GM23338 (cell line): ENCODE measurements around the gene DMKN. TPM values are rescaled to one million over a fixed set of nuclear protein-coding genes. Genes with fewer than 3 reads are reported as not detected.

Experiments used
- ATAC-seq: fragments of 200-7000 bp; cut with Tn5 transposase; 3 replicates; pipeline ENCODE4 v1.9.1; 2020
- DNase-seq: peaks from one replicate; pipeline ENCODE4 v3.0.0-alpha.2; 2015; ENCODE audit warnings: low spot score
- H2AFZ ChIP-seq: fragments of 200-600 bp; sonication (generic); 2 replicates; pipeline ENCODE4 v1.8.0; 2016; ENCODE audit warnings: antibody characterized with exemption, mild to moderate bottlenecking, moderate library complexity
- H3F3A ChIP-seq: fragments of 200-600 bp; sonication (generic); replicated peaks from 2 replicates; pipeline ENCODE4 v1.8.0; 2017; ENCODE audit warnings: antibody characterized with exemption, mixed run types, low read depth
- H3K27ac ChIP-seq: fragments of 200-600 bp; sonication (generic); 2 replicates; pipeline ENCODE4 v1.6.1; 2016; ENCODE audit warnings: low read depth
- H3K27me3 ChIP-seq: fragments of 200-600 bp; sonication (generic); 2 replicates; pipeline ENCODE4 v1.8.0; 2016; ENCODE audit warnings: mild to moderate bottlenecking, mixed run types, moderate library complexity; ENCODE audit not compliant: insufficient read depth
- H3K36me3 ChIP-seq: fragments of 200-600 bp; sonication (generic); 2 replicates; pipeline ENCODE4 v1.8.0; 2016; ENCODE audit warnings: mild to moderate bottlenecking; ENCODE audit not compliant: insufficient read depth
- H3K4me1 ChIP-seq: fragments of 200-600 bp; sonication (generic); 2 replicates; pipeline ENCODE4 v1.8.0; 2016; ENCODE audit warnings: mild to moderate bottlenecking, moderate library complexity; ENCODE audit not compliant: insufficient read depth
- H3K4me2 ChIP-seq: fragments of 200-600 bp; sonication (generic); 2 replicates; pipeline ENCODE4 v1.7.1; 2017; ENCODE audit warnings: mixed run types
- H3K4me3 ChIP-seq: fragments of 200-600 bp; sonication (generic); 2 replicates; pipeline ENCODE4 v1.6.1; 2016; ENCODE audit warnings: mixed run types
- H3K79me2 ChIP-seq: fragments of 200-600 bp; sonication (generic); replicated peaks from 2 replicates; pipeline ENCODE4 v1.8.0; 2017; ENCODE audit warnings: mild to moderate bottlenecking; ENCODE audit not compliant: insufficient read depth
- H3K9me2 ChIP-seq: fragments of 200-600 bp; sonication (generic); 2 replicates; pipeline ENCODE4 v1.8.0; 2017; ENCODE audit not compliant: insufficient read depth
- H4K20me1 ChIP-seq: fragments of 200-600 bp; sonication (generic); replicated peaks from 2 replicates; pipeline ENCODE4 v1.8.0; 2017; ENCODE audit warnings: mild to moderate bottlenecking; ENCODE audit not compliant: insufficient read depth
- H3K27ac Mint-ChIP-seq: 2 replicates; pipeline ENCODE4 v1.8.0; 2020; ENCODE audit warnings: inconsistent platforms, mild to moderate bottlenecking, moderate library complexity, mixed read lengths
- H3K27me3 Mint-ChIP-seq: 3 replicates; pipeline ENCODE4 v1.8.0; 2022; ENCODE audit warnings: low read depth, mild to moderate bottlenecking, moderate library complexity, mixed read lengths, inconsistent platforms; ENCODE audit not compliant: insufficient read depth, poor library complexity
- H3K36me3 Mint-ChIP-seq: 3 replicates; pipeline ENCODE4 v1.8.0; 2021; ENCODE audit warnings: low read depth, mild to moderate bottlenecking, inconsistent platforms, moderate library complexity, mixed read lengths
- H3K4me1 Mint-ChIP-seq: 3 replicates; pipeline ENCODE4 v1.8.0; 2020; ENCODE audit warnings: mild to moderate bottlenecking, inconsistent platforms, mixed read lengths
- H3K4me3 Mint-ChIP-seq: 3 replicates; pipeline ENCODE4 v1.8.0; 2021; ENCODE audit warnings: moderate library complexity, mild to moderate bottlenecking, inconsistent platforms, mixed read lengths
- H3K9me3 Mint-ChIP-seq: 3 replicates; pipeline ENCODE4 v1.8.0; 2020; ENCODE audit warnings: moderate library complexity, mild to moderate bottlenecking, inconsistent platforms, mixed read lengths
- CREB1 ChIP-seq: fragments of 250-450 bp; sonication (Bioruptor Pico); IDR thresholded peaks from 2 replicates; pipeline ENCODE4 v1.5.0; 2020; ENCODE audit warnings: low read depth, mild to moderate bottlenecking, moderate library complexity
- CTCF ChIP-seq, 2 experiments: fragments of 200-600 bp in 1 of 2; sonication (generic) in 1 of 2; conservative IDR thresholded peaks; 2 replicates each; pipeline versions ENCODE4 v1.5.1 to v1.6.1; 2016 to 2017; ENCODE audit warnings: antibody characterized with exemption in 2 of 2, low read depth in 2 of 2, mild to moderate bottlenecking in 2 of 2, moderate library complexity in 1 of 2
- ETS1 ChIP-seq: IDR thresholded peaks from 2 replicates; pipeline ENCODE4 v1.6.1; 2016; ENCODE audit warnings: antibody characterized with exemption
- EZH2 ChIP-seq: fragments of 200-600 bp; sonication (generic); IDR thresholded peaks from one replicate; pipeline ENCODE4 v1.8.0; 2017; ENCODE audit warnings: antibody characterized with exemption, mild to moderate bottlenecking, low read depth; ENCODE audit not compliant: unreplicated experiment
- EZH2phosphoT487 ChIP-seq: fragments of 200-600 bp; sonication (generic); IDR thresholded peaks from one replicate; pipeline ENCODE4 v1.8.1; 2018; ENCODE audit warnings: antibody characterized with exemption; ENCODE audit not compliant: unreplicated experiment
- JUNB ChIP-seq: IDR thresholded peaks from one replicate; pipeline ENCODE4 v1.6.1; 2016; ENCODE audit warnings: antibody characterized with exemption; ENCODE audit not compliant: unreplicated experiment
- NANOG ChIP-seq: IDR thresholded peaks from 2 replicates; pipeline ENCODE4 v1.6.1; 2016; ENCODE audit warnings: antibody characterized with exemption, borderline replicate concordance
- POLR2AphosphoS5 ChIP-seq: IDR thresholded peaks from 2 replicates; pipeline ENCODE4 v1.6.1; 2016; ENCODE audit warnings: antibody characterized with exemption, low read depth
- REST ChIP-seq: IDR thresholded peaks from one replicate; pipeline ENCODE4 v1.6.1; 2018; ENCODE audit warnings: antibody characterized with exemption; ENCODE audit not compliant: unreplicated experiment
- STAT1 ChIP-seq: IDR thresholded peaks from one replicate; pipeline ENCODE4 v1.6.1; 2016; ENCODE audit warnings: antibody characterized with exemption; ENCODE audit not compliant: unreplicated experiment
- ZNF114 ChIP-seq: fragments of 250-450 bp; sonication (Bioruptor Pico); IDR thresholded peaks from 2 replicates; pipeline ENCODE4 v1.5.0; 2020; ENCODE audit warnings: mild to moderate bottlenecking, moderate library complexity
- ZNF331 ChIP-seq: fragments of 250-450 bp; sonication (Bioruptor Pico); IDR thresholded peaks from 2 replicates; pipeline ENCODE4 v1.5.0; 2020; ENCODE audit warnings: low read depth, mild to moderate bottlenecking, moderate library complexity
- ZNF462 ChIP-seq: fragments of 250-450 bp; sonication (Bioruptor Pico); IDR thresholded peaks from 2 replicates; pipeline ENCODE4 v1.5.0; 2020; ENCODE audit warnings: mild to moderate bottlenecking, moderate library complexity
- polyA plus RNA-seq: library from polyadenylated mRNA; unstranded; fragments of >200 nt; fragmentation: Nextera tagmentation; extraction: Ambion mirVana; gene quantifications from 2 replicates; pipeline ENCODE4 v1.2.1, GENCODE V29; 2016
- total RNA-seq: library from RNA; depleted of rRNA; stranded (reverse); fragments of >200 nt; shearing (Covaris generic); gene quantifications from 2 replicates; pipeline ENCODE4 v1.2.3, GENCODE V29; 2014

DMKN gene
- total and polyA plus RNA-seq, 2 experiments from 2014 or later: 259 to 569 TPM

- no peak overlapping the region for H3K4me3 ChIP-seq
- no peaks in the 10 kb centered on the region for H3K9me2 ChIP-seq
- no peak overlapping the region for H3K27ac Mint-ChIP-seq
- peaks cover 24% of the 10 kb centered on the region for H3K4me1 Mint-ChIP-seq
- peaks cover 15% of the 10 kb centered on the region for H3K27me3 Mint-ChIP-seq
- no peaks in the 10 kb centered on the region for H3K36me3 ChIP-seq
- no peak overlapping the region for H3K4me2 ChIP-seq
- no peak for DNase-seq
- peaks cover 16% of the 10 kb centered on the region for H3K79me2 ChIP-seq
- peaks cover 26% of the 10 kb centered on the region for H3K36me3 Mint-ChIP-seq
- no peak for TF ChIP-seq CTCF (conservative IDR thresholded peaks at IDR 0.05; ENCODE audit: low read depth in 2 of 2)
- TF ChIP-seq ZNF114 (CRISPR knock-in tag): no peak
- TF ChIP-seq ZNF331 (CRISPR knock-in tag): no peak
- no peak for TF ChIP-seq ZNF462 (CRISPR knock-in tag)
- no peak for TF ChIP-seq STAT1
- TF ChIP-seq ETS1: no peak
- no peak for TF ChIP-seq EZH2phosphoT487
- TF ChIP-seq JUNB: no peak
- TF ChIP-seq CREB1 (CRISPR knock-in tag): no peak
- TF ChIP-seq NANOG: no peak
- no peak for TF ChIP-seq POLR2AphosphoS5
- no peak for TF ChIP-seq REST
- no peak for TF ChIP-seq EZH2
- H3F3A ChIP-seq: peaks cover 8% of the 10 kb centered on the region; the same call in 1 of the 2 replicates
- H3K4me1 ChIP-seq: 0 out of 2 replicates have a peak, but pooled peaks cover 7% of the 10 kb centered on the region
- H3K4me3 Mint-ChIP-seq: no peak overlapping the region
- peaks cover 9% of the 10 kb centered on the region for H4K20me1 ChIP-seq
- H2AFZ ChIP-seq: no peak overlapping the region
- H3K27ac ChIP-seq: no peak overlapping the region
- no peaks in the 10 kb centered on the region; the same call in 2 of the 3 replicates for H3K9me3 Mint-ChIP-seq
- ATAC-seq: no peak
- no peaks in the 10 kb centered on the region for H3K27me3 ChIP-seq
Measured at GRCh38 chr19:35549879-35550523, 36.6 kb upstream of the DMKN start.
